ENCODE measurements around the gene PGGHG.

DNA sequence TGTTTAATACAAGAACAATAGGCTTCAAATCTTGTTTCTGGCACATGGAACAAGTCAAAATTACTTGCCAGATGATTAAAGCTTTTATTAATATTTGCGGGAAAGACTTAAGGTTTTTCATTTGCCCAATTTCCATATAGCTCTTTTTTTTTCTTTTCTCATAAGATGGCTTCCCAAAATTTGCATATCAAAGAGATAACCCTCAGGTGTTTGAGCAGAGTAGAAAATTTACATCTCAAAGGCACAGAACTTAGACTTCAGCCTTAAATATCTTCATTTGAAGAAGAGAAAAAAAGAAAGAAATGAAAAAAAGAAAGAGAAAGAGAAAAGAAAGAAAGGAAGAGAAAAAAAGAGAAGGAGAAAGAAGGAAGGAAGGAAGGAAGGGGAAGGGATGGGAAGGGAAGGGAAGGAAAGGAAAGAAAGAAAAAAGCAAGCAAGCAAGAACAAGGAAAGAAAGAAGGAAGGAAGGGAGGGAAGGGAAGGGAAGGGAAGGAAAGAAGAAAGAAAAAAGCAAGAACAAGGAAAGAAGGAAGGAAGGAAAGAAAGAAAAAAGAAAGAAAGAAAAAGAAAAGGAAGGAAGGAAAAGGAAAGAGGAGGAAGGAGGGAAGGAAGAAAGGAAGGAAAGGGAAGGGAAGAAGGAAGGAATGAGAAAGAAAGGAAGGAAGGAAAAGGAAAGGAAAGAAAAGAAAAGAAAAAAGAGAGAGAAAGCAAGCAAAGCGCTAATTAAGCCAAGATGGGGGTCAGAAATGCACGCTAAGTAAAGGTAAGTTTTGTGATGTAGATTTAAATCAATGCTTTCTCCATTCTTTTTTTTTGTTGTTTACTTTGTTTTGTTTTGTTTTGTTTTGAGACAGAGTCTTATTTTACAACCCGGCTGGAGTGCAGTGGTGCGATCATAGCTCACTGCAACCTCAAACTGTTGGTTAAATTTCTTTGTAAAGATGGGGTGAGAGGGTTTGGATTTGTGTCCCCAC is 51.9 kb downstream of the PGGHG start:
- TF ChIP-seq, protein P1, sequence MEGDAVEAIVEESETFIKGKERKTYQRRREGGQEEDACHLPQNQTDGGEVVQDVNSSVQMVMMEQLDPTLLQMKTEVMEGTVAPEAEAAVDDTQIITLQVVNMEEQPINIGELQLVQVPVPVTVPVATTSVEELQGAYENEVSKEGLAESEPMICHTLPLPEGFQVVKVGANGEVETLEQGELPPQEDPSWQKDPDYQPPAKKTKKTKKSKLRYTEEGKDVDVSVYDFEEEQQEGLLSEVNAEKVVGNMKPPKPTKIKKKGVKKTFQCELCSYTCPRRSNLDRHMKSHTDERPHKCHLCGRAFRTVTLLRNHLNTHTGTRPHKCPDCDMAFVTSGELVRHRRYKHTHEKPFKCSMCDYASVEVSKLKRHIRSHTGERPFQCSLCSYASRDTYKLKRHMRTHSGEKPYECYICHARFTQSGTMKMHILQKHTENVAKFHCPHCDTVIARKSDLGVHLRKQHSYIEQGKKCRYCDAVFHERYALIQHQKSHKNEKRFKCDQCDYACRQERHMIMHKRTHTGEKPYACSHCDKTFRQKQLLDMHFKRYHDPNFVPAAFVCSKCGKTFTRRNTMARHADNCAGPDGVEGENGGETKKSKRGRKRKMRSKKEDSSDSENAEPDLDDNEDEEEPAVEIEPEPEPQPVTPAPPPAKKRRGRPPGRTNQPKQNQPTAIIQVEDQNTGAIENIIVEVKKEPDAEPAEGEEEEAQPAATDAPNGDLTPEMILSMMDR (IDR thresholded peaks at IDR 0.05 in 8 of 11, conservative IDR thresholded peaks at IDR 0.05 in 3 of 11) = no peak
- TF ChIP-seq POLR2AphosphoS5 (IDR thresholded peaks at IDR 0.05) = no peak

Measured in spleen (tissue), 7 donors.